AG10803 (cell line): Measurements from ENCODE around the gene SLC44A2.
"Not testable (repeated sequence)": the region's sequence is repeated elsewhere in the genome, so short reads cannot be mapped to it uniquely, and the experiment has no call there.

Experiments
- DNase-seq: peaks from one replicate; pipeline ENCODE4 v3.0.0; 2010; ENCODE audit warnings: low read depth
- H3K4me3 ChIP-seq: 2 replicates; pipeline ENCODE4 v1.5.1; 2011; ENCODE audit warnings: mild to moderate bottlenecking, low read length, control low read depth
- CTCF ChIP-seq: conservative IDR thresholded peaks from 2 replicates; pipeline ENCODE4 v1.5.1; 2011; ENCODE audit warnings: mild to moderate bottlenecking, low read length, control low read depth, inconsistent platforms

SLC44A2 gene

GRCh38 chr19:10670876-10671804 is 45.8 kb downstream of the SLC44A2 start:
- H3K4me3 ChIP-seq: no peak overlapping the region
- TF ChIP-seq CTCF: no peak
- DNase-seq: no peak

- H3K4me3 ChIP-seq, DNase-seq: not testable (repeated sequence)
Observed at GRCh38 chr19:10671922-10672321, 46.6 kb downstream of the SLC44A2 start.

- not testable (repeated sequence) for H3K4me3 ChIP-seq, DNase-seq
Observed at GRCh38 chr19:10675214-10675613, 49.9 kb downstream of the SLC44A2 start.

- no peak for DNase-seq
Observed at GRCh38 chr19:10677751-10678150, 52.4 kb downstream of the SLC44A2 start.

GRCh38 chr19:10678813-10679212 is 53.5 kb downstream of the SLC44A2 start:
- no peak for DNase-seq
- no peak overlapping the region for H3K4me3 ChIP-seq
- TF ChIP-seq CTCF: no peak

More at GRCh38 chr19:10677751-10678150, 52.4 kb downstream of the SLC44A2 start:
- no peak for TF ChIP-seq CTCF
- H3K4me3 ChIP-seq: no peak overlapping the region

GRCh38 chr19:10679743-10680142 is 54.4 kb downstream of the SLC44A2 start:
- DNase-seq: no peak
- TF ChIP-seq CTCF: no peak
- no peak overlapping the region for H3K4me3 ChIP-seq

- DNase-seq: no peak
- H3K4me3 ChIP-seq: no peak overlapping the region
- no peak for TF ChIP-seq CTCF
Observed at GRCh38 chr19:10680545-10681135, 55.3 kb downstream of the SLC44A2 start.

- DNase-seq: no peak
- no peak overlapping the region for H3K4me3 ChIP-seq
- no peak for TF ChIP-seq CTCF
Observed at GRCh38 chr19:10681658-10682057, 56.3 kb downstream of the SLC44A2 start.
